H9 (cell line): Measurements from ENCODE around the gene CD2. TPM values are rescaled to one million over a fixed set of nuclear protein-coding genes. Genes with fewer than 3 reads are reported as not detected.

Experiments used
- DNase-seq: peaks from one replicate; pipeline ENCODE4 v3.0.0-alpha.2; 2017
- H2AFZ ChIP-seq: one replicate; pipeline ENCODE4 v1.6.1; 2013; ENCODE audit warnings: mild to moderate bottlenecking, low read length, control low read depth, moderate library complexity
- H2AK5ac ChIP-seq: 2 replicates; pipeline ENCODE4 v1.6.1; 2013; ENCODE audit warnings: low read length, control low read depth, mixed read lengths; ENCODE audit not compliant: insufficient read length
- H2BK120ac ChIP-seq: one replicate; pipeline ENCODE4 v1.6.1; 2013; ENCODE audit warnings: low read depth, mild to moderate bottlenecking, low read length, control low read depth, inconsistent platforms; ENCODE audit not compliant: poor library complexity, severe bottlenecking
- H2BK12ac ChIP-seq: 2 replicates; pipeline ENCODE4 v1.6.1; 2013; ENCODE audit warnings: low read length, control low read depth, mixed read lengths, low read depth; ENCODE audit not compliant: insufficient read length
- H2BK15ac ChIP-seq: 2 replicates; pipeline ENCODE4 v1.6.1; 2013; ENCODE audit warnings: low read depth, low read length, control low read depth
- H2BK20ac ChIP-seq: one replicate; pipeline ENCODE4 v1.6.1; 2013; ENCODE audit warnings: low read depth, mild to moderate bottlenecking, low read length, control low read depth, inconsistent platforms; ENCODE audit not compliant: poor library complexity, severe bottlenecking
- H2BK5ac ChIP-seq: 2 replicates; pipeline ENCODE4 v1.6.1; 2013; ENCODE audit warnings: low read length, control low read depth, mixed read lengths; ENCODE audit not compliant: insufficient read length
- H3K14ac ChIP-seq: 2 replicates; pipeline ENCODE4 v1.6.1; 2013; ENCODE audit warnings: low read length, control low read depth; ENCODE audit not compliant: insufficient read depth
- H3K18ac ChIP-seq: 2 replicates; pipeline ENCODE4 v1.6.1; 2013; ENCODE audit warnings: low read depth, mild to moderate bottlenecking, mixed read lengths, low read length, control low read depth; ENCODE audit not compliant: insufficient read length
- H3K23ac ChIP-seq: 2 replicates; pipeline ENCODE4 v1.6.1; 2013; ENCODE audit warnings: low read length, control low read depth, mixed read lengths, low read depth; ENCODE audit not compliant: insufficient read length
- H3K23me2 ChIP-seq: 2 replicates; pipeline ENCODE4 v1.6.1; 2013; ENCODE audit warnings: low read depth, mild to moderate bottlenecking, mixed read lengths, low read length, control low read depth; ENCODE audit not compliant: insufficient read length, poor library complexity, severe bottlenecking
- H3K27ac ChIP-seq: 2 replicates; pipeline ENCODE4 v1.5.1; 2013; ENCODE audit warnings: low read length, control low read depth, mixed read lengths, low read depth; ENCODE audit not compliant: insufficient read length
- H3K27me3 ChIP-seq: 2 replicates; pipeline ENCODE4 v1.6.1; 2013; ENCODE audit warnings: low read length, control low read depth, inconsistent platforms; ENCODE audit not compliant: insufficient read depth
- H3K4ac ChIP-seq: 2 replicates; pipeline ENCODE4 v1.6.1; 2013; ENCODE audit warnings: low read depth, mild to moderate bottlenecking, control low read depth, inconsistent platforms, low read length, moderate library complexity
- H3K4me1 ChIP-seq: 2 replicates; pipeline ENCODE4 v1.6.1; 2013; ENCODE audit warnings: low read length, control low read depth, inconsistent platforms; ENCODE audit not compliant: insufficient read depth
- H3K4me2 ChIP-seq: 2 replicates; pipeline ENCODE4 v1.6.1; 2013; ENCODE audit warnings: low read length, control low read depth, mixed read lengths; ENCODE audit not compliant: insufficient read length, insufficient read depth
- H3K56ac ChIP-seq: 2 replicates; pipeline ENCODE4 v1.6.1; 2013; ENCODE audit warnings: low read depth, mild to moderate bottlenecking, mixed read lengths, low read length, control low read depth; ENCODE audit not compliant: insufficient read length
- H3K79me1 ChIP-seq: 2 replicates; pipeline ENCODE4 v1.6.1; 2013; ENCODE audit warnings: low read depth, mild to moderate bottlenecking, moderate library complexity, low read length, control low read depth, inconsistent platforms; ENCODE audit not compliant: insufficient read depth, poor library complexity, severe bottlenecking
- H3K79me2 ChIP-seq: 2 replicates; pipeline ENCODE4 v1.6.1; 2013; ENCODE audit warnings: low read length, control low read depth, inconsistent platforms; ENCODE audit not compliant: insufficient read depth
- H3K9ac ChIP-seq: 2 replicates; pipeline ENCODE4 v1.6.1; 2013; ENCODE audit warnings: low read length, control low read depth, mixed read lengths; ENCODE audit not compliant: insufficient read length; ENCODE audit errors: extremely low read depth
- H3K9me3 ChIP-seq: one replicate; pipeline ENCODE4 v1.6.1; 2013; ENCODE audit warnings: low read depth, low read length, inconsistent platforms; ENCODE audit not compliant: control insufficient read depth
- H3T11ph ChIP-seq: one replicate; pipeline ENCODE4 v1.6.1; 2013; ENCODE audit warnings: mild to moderate bottlenecking, low read length, control low read depth, inconsistent platforms
- H4K20me1 ChIP-seq: one replicate; pipeline ENCODE4 v1.6.1; 2013; ENCODE audit not compliant: control insufficient read depth, insufficient read length, insufficient read depth
- H4K5ac ChIP-seq: 2 replicates; pipeline ENCODE4 v1.6.1; 2013; ENCODE audit warnings: low read depth, mild to moderate bottlenecking, mixed read lengths, low read length, control low read depth; ENCODE audit not compliant: insufficient read length
- H4K8ac ChIP-seq: replicated peaks from 2 replicates; pipeline ENCODE4 v1.6.1; 2013; ENCODE audit warnings: low read length, control low read depth, mixed read lengths, low read depth; ENCODE audit not compliant: insufficient read length
- H4K91ac ChIP-seq: 2 replicates; pipeline ENCODE4 v1.6.1; 2013; ENCODE audit warnings: low read depth, mild to moderate bottlenecking, moderate library complexity, mixed read lengths, low read length, control low read depth; ENCODE audit not compliant: insufficient read length
- H3K27ac Mint-ChIP-seq, 3 experiments: 2 replicates in 2 of 3; 3 replicates in 1 of 3; pipeline ENCODE4 v1.8.0; 2020 to 2021; ENCODE audit warnings: mixed read lengths in 3 of 3, mild to moderate bottlenecking in 1 of 3, moderate library complexity in 1 of 3
- H3K27me3 Mint-ChIP-seq: 2 replicates; pipeline ENCODE4 v1.8.0; 2021; ENCODE audit warnings: low read depth, mild to moderate bottlenecking, moderate library complexity, mixed read lengths
- H3K36me3 Mint-ChIP-seq, 3 experiments: 2 replicates in 2 of 3; 3 replicates in 1 of 3; pipeline ENCODE4 v1.8.0; 2020 to 2021; ENCODE audit warnings: low read depth in 3 of 3, mixed read lengths in 3 of 3; ENCODE audit not compliant: insufficient read depth in 1 of 3
- H3K4me1 Mint-ChIP-seq, 2 experiments: 2 replicates each; pipeline ENCODE4 v1.8.0; 2020; ENCODE audit warnings: mixed read lengths in 2 of 2
- H3K4me3 Mint-ChIP-seq, 2 experiments: 2 replicates in 1 of 2; 3 replicates in 1 of 2; pipeline ENCODE4 v1.8.0; 2020 to 2021; ENCODE audit warnings: mild to moderate bottlenecking in 2 of 2, mixed read lengths in 2 of 2, moderate library complexity in 1 of 2
- H3K9me3 Mint-ChIP-seq, 2 experiments: 2 replicates in 1 of 2; 3 replicates in 1 of 2; pipeline ENCODE4 v1.8.0; 2020; ENCODE audit warnings: mild to moderate bottlenecking in 2 of 2, mixed read lengths in 2 of 2, moderate library complexity in 1 of 2
- WGBS: extraction: QIAGEN DNeasy Blood & Tissue Kit; methylation state at CpG from one replicate; pipeline ENCODE4 v1.1.7; 2013; ENCODE audit warnings: missing lambda C conversion rate, low lambda C conversion rate, mixed read lengths; ENCODE audit not compliant: insufficient read length; ENCODE audit errors: extremely low coverage; 5-methylcytosine and 5-hydroxymethylcytosine counted together
- total RNA-seq: library from RNA; stranded (reverse); gene quantifications from 2 replicates; pipeline ENCODE4 v1.2.1, GENCODE V29; 2021
- TF ChIP-seq, protein P1 (sequence below): fragments of 200-600 bp; sonication (generic); conservative IDR thresholded peaks from 3 replicates; pipeline ENCODE4 v1.8.0; 2021; ENCODE audit warnings: antibody characterized with exemption, mild to moderate bottlenecking

The CD2 gene
- total RNA-seq, 1 experiment from 2014 or later = not detected

DNA sequence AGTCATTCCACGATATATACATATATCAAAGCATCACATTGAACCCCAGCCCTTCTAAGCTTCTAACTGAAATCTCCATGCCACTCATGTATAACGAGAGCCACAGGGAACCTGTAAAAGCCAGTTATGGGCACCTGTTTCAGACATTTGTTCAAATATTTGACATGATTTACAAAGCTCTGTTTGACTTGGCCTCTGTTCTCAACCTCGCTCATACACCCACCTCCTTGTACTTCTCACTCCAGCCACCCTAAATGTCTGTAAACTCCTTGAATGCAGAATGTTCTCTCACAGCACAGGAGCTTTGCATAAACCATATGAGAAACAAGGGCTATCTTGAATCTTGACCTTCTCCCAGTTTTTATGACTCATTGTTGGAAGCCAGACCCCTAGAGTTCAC lies 36.9 kb upstream of the CD2 start:
- no peak for DNase-seq

More for the DNA sequence above, 36.9 kb upstream of the CD2 start:
- Histone ChIP-seq H3K4me2 (no peak overlapping the region), H3T11ph (no peak overlapping the region), H2AK5ac (no peak overlapping the region), H3K23ac (no peak overlapping the region), H3K79me2 (no peaks in the 10 kb centered on the region), H3K23me2 (no peaks in the 10 kb centered on the region), H3K27me3 (no peaks in the 10 kb centered on the region), H3K18ac (no peak overlapping the region), H4K5ac (no peak overlapping the region), H4K20me1 (no peaks in the 10 kb centered on the region), H3K4me1 (no peaks in the 10 kb centered on the region; the same call in 1 of the 2 replicates), H2BK5ac (no peak overlapping the region), H3K27ac (no peak overlapping the region), H2BK120ac (no peak overlapping the region), H3K56ac (no peak overlapping the region), H2BK15ac (no peak overlapping the region), H2AFZ (no peak overlapping the region), H3K4ac (no peak overlapping the region), H4K8ac (no peak overlapping the region), H2BK12ac (no peak overlapping the region), H3K9ac (no peak overlapping the region), H3K79me1 (no peaks in the 10 kb centered on the region), H4K91ac (no peak overlapping the region), H2BK20ac (no peak overlapping the region), H3K14ac (no peak overlapping the region), H3K9me3 (no peaks in the 10 kb centered on the region)
- H3K36me3 Mint-ChIP-seq = peaks cover 0 to 4% (median 4%) of the 10 kb centered on the region in 3 experiments; a peak in 2 of 7 replicates
- no peak overlapping the region for H3K4me3 Mint-ChIP-seq
- H3K27ac Mint-ChIP-seq = no peak overlapping the region
- H3K9me3 Mint-ChIP-seq = peaks cover 5 to 20% of the 10 kb centered on the region in 2 experiments; a peak in 4 of 5 replicates
- H3K27me3 Mint-ChIP-seq = no peaks in the 10 kb centered on the region
- WGBS = no CpG with 5 or more reads among the region's 3 CpGs
- H3K4me1 Mint-ChIP-seq = peaks cover 14% of the 10 kb centered on the region in 2 experiments
- TF ChIP-seq, protein P1, sequence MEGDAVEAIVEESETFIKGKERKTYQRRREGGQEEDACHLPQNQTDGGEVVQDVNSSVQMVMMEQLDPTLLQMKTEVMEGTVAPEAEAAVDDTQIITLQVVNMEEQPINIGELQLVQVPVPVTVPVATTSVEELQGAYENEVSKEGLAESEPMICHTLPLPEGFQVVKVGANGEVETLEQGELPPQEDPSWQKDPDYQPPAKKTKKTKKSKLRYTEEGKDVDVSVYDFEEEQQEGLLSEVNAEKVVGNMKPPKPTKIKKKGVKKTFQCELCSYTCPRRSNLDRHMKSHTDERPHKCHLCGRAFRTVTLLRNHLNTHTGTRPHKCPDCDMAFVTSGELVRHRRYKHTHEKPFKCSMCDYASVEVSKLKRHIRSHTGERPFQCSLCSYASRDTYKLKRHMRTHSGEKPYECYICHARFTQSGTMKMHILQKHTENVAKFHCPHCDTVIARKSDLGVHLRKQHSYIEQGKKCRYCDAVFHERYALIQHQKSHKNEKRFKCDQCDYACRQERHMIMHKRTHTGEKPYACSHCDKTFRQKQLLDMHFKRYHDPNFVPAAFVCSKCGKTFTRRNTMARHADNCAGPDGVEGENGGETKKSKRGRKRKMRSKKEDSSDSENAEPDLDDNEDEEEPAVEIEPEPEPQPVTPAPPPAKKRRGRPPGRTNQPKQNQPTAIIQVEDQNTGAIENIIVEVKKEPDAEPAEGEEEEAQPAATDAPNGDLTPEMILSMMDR = no peak
